ENCODE measurements around the gene GDI2. TPM values are rescaled to one million over a fixed set of nuclear protein-coding genes. Genes with fewer than 3 reads are reported as not detected.

GDI2 gene
- total and polyA plus RNA-seq, 2 experiments from 2014 or later: 182 to 218 TPM

DNA sequence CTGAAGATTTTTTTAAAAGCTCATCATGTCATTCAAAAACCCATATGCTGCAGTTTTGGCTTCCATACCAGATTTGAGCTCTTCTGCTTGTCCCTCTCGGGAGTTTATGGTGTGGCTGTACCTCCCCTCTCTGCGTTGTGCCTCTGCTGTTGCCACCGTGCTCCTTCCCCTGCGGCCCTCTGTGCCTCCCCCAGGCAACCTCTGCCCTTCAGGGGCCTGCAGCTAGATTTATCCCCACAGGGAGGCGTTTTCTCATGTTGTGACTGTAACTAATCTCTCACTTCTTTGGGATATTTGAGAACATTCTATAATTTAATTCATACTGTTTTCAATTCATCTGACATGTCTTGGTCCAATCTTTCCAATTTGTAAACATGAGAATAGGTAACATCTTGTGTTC lies 75.9 kb downstream of the GDI2 start:
- Histone ChIP-seq H3K27me3 (no peaks in the 10 kb centered on the region), H3K9me3 (ENCODE audit: low read depth) (no peaks in the 10 kb centered on the region), H3K4me3 (no peak overlapping the region), H3K36me3 (peaks cover 20% of the 10 kb centered on the region), H3K4me1 (ENCODE audit: low read depth) (peaks cover 12% of the 10 kb centered on the region), H3K27ac (no peak overlapping the region)
- no peak for DNase-seq (ENCODE audit: low read depth in 1 of 2, low spot score in 1 of 2)
- TF ChIP-seq, protein P1, sequence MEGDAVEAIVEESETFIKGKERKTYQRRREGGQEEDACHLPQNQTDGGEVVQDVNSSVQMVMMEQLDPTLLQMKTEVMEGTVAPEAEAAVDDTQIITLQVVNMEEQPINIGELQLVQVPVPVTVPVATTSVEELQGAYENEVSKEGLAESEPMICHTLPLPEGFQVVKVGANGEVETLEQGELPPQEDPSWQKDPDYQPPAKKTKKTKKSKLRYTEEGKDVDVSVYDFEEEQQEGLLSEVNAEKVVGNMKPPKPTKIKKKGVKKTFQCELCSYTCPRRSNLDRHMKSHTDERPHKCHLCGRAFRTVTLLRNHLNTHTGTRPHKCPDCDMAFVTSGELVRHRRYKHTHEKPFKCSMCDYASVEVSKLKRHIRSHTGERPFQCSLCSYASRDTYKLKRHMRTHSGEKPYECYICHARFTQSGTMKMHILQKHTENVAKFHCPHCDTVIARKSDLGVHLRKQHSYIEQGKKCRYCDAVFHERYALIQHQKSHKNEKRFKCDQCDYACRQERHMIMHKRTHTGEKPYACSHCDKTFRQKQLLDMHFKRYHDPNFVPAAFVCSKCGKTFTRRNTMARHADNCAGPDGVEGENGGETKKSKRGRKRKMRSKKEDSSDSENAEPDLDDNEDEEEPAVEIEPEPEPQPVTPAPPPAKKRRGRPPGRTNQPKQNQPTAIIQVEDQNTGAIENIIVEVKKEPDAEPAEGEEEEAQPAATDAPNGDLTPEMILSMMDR (IDR thresholded peaks at IDR 0.05; ENCODE audit: low read depth, low read length): no peak

DNA sequence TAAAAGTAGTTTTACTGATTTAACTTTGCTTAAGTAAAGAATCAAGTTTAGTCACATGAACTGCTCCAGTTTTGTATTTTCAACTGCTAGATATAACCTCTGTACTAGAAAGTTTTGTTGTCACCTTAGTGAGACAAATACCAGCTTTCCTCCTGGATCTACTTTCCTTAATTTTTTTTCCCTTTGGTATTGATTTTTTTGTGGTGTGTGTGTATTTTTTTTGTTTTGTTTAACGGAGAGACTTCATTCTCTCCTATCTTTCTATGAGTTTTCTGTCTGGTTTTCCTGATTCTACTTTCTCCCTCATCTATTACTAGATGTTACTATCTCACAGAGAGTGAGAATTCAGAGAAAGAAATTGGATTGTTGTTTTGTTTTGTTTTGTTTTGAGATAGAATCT lies 76.6 kb downstream of the GDI2 start:
- Histone ChIP-seq H3K4me1 (ENCODE audit: low read depth) (peaks cover 10% of the 10 kb centered on the region), H3K9me3 (ENCODE audit: low read depth) (no peaks in the 10 kb centered on the region), H3K36me3 (peaks cover 15% of the 10 kb centered on the region), H3K4me3 (no peak overlapping the region), H3K27me3 (no peaks in the 10 kb centered on the region), H3K27ac (no peak overlapping the region)
- DNase-seq (ENCODE audit: low read depth in 1 of 2, low spot score in 1 of 2): no peak
- TF ChIP-seq, protein P1 (IDR thresholded peaks at IDR 0.05; ENCODE audit: low read depth, low read length): no peak

DNA sequence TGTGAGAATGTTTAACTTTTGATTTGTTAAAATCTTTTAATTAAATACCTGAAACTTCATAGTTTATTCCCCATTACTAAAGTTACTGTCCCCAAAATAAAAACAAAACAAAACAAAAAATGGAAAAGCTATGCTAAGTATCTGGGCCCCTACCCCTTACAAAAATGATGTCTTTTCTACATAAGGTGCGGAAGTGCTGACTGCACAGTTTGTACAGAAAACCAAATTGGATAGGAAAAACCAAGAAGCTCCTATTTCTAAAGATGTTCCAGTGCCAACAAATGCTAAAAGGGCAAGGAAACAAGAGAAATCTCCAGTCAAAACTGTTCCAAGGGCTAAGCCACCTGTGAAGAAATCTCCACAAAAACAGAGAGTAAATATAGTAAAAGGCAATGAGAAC lies 78.1 kb downstream of the GDI2 start:
- Histone ChIP-seq H3K27me3 (no peaks in the 10 kb centered on the region), H3K9me3 (ENCODE audit: low read depth) (no peaks in the 10 kb centered on the region), H3K4me1 (ENCODE audit: low read depth) (peaks cover 10% of the 10 kb centered on the region), H3K27ac (no peak overlapping the region), H3K4me3 (no peak overlapping the region), H3K36me3 (peaks cover 25% of the 10 kb centered on the region)
- TF ChIP-seq, protein P1 (IDR thresholded peaks at IDR 0.05; ENCODE audit: low read depth, low read length): no peak
- no peak for DNase-seq (ENCODE audit: low read depth in 1 of 2, low spot score in 1 of 2)

DNA sequence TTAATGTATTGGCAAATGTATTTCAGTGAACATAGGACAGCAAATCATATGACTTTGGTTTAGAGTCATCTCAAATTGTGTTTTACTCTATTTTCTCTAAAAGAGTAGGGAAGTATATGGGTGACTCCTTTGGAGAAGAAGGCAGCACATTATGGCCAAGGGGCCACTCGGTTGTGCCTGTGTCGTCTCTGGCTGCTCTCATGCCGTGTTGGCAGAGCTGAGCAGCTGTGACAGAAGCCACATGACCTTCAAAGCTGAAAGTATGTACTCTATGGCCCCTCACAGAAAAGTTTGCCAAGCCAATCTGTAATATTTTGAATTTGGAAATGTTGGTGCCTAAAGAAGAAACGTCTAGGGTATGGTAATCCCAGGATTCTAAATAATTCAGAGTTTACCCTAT lies 81.1 kb downstream of the GDI2 start:
- Histone ChIP-seq H3K27me3 (no peaks in the 10 kb centered on the region), H3K4me3 (no peak overlapping the region), H3K36me3 (peaks cover 23% of the 10 kb centered on the region), H3K9me3 (ENCODE audit: low read depth) (no peaks in the 10 kb centered on the region), H3K27ac (peak overlapping the region; percentile 67), H3K4me1 (ENCODE audit: low read depth) (peaks cover 14% of the 10 kb centered on the region)
- DNase-seq (ENCODE audit: low read depth in 1 of 2, low spot score in 1 of 2): peak in 1 of 2 donors; percentile 44
- TF ChIP-seq, protein P1 (IDR thresholded peaks at IDR 0.05; ENCODE audit: low read depth, low read length): no peak

DNA sequence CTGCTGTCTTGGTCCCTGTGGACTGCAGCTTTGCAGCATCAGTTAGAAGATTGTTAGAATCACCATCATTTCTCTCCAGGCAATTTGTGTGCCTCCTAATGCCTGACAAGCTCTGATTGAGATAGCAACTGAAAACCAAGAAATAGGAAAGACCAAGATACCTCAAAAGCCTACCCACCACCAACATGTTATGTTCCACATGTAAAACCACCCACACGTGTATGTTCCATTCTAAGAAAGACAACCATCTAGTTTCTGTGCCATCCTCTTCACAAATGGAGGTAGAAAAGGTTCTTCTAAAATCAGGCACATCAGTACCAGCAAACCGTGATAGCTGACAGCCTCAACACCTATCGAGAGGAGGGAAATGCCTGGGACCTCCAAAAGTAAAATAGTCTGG lies 81.7 kb downstream of the GDI2 start:
- Histone ChIP-seq H3K27me3 (no peaks in the 10 kb centered on the region), H3K36me3 (peaks cover 23% of the 10 kb centered on the region), H3K27ac (peak overlapping the region; percentile 67)

More for the DNA sequence above, 81.7 kb downstream of the GDI2 start:
- no peak for DNase-seq (ENCODE audit: low read depth in 1 of 2, low spot score in 1 of 2)
- H3K4me1 ChIP-seq (ENCODE audit: low read depth): peaks cover 20% of the 10 kb centered on the region
- H3K4me3 ChIP-seq: no peak overlapping the region
- H3K9me3 ChIP-seq (ENCODE audit: low read depth): no peaks in the 10 kb centered on the region
- TF ChIP-seq, protein P1 (IDR thresholded peaks at IDR 0.05; ENCODE audit: low read depth, low read length): no peak

Measured in cardiac muscle cell (in vitro differentiated cells and primary cell).